DND-41 (cell line): ENCODE measurements around the gene NELFB.

Source experiments
- ATAC-seq: fragments of 200-7000 bp; cut with Tn5 transposase; 3 replicates; pipeline ENCODE4 v1.9.1; 2021; ENCODE audit warnings: low read depth; ENCODE audit not compliant: insufficient read depth
- DNase-seq: peaks from one replicate; pipeline ENCODE4 v3.0.0-alpha.2; 2020
- H2AFZ ChIP-seq: 2 replicates; pipeline ENCODE4 v1.6.0; 2012; ENCODE audit warnings: low read depth, low read length
- H3K27ac ChIP-seq: 2 replicates; pipeline ENCODE4 v1.5.1; 2012; ENCODE audit warnings: low read length, inconsistent platforms
- H3K27me3 ChIP-seq: fragments of 200-600 bp; sonication (generic); 2 replicates; pipeline ENCODE4 v1.6.0; 2012; ENCODE audit warnings: low read length, mild to moderate bottlenecking, inconsistent platforms; ENCODE audit not compliant: insufficient read depth, poor library complexity
- H3K36me3 ChIP-seq: 2 replicates; pipeline ENCODE4 v1.5.1; 2012; ENCODE audit warnings: low read length, inconsistent platforms; ENCODE audit not compliant: insufficient read depth
- H3K4me1 ChIP-seq: 2 replicates; pipeline ENCODE4 v1.5.1; 2012; ENCODE audit warnings: mild to moderate bottlenecking, low read length; ENCODE audit not compliant: insufficient read depth
- H3K4me2 ChIP-seq: 2 replicates; pipeline ENCODE4 v1.6.0; 2012; ENCODE audit warnings: mild to moderate bottlenecking, moderate library complexity, low read length, inconsistent platforms; ENCODE audit not compliant: insufficient read depth
- H3K4me3 ChIP-seq, 2 experiments: fragments of 200-600 bp in 1 of 2; shearing (Covaris generic) in 1 of 2; 2 replicates each; pipeline ENCODE4 v1.5.1; 2012 to 2016; ENCODE audit warnings: inconsistent platforms in 2 of 2, low read length in 2 of 2, mild to moderate bottlenecking in 2 of 2, low read depth in 1 of 2, moderate library complexity in 1 of 2
- H3K79me2 ChIP-seq: 2 replicates; pipeline ENCODE4 v1.6.0; 2012; ENCODE audit warnings: low read length, inconsistent platforms; ENCODE audit not compliant: insufficient read depth
- H3K9ac ChIP-seq: 2 replicates; pipeline ENCODE4 v1.6.0; 2012; ENCODE audit warnings: low read depth, mild to moderate bottlenecking, inconsistent platforms, low read length, moderate library complexity
- H3K9me3 ChIP-seq: 2 replicates; pipeline ENCODE4 v1.5.1; 2012; ENCODE audit warnings: low read length, moderate library complexity, mild to moderate bottlenecking, inconsistent platforms; ENCODE audit not compliant: insufficient read depth, severe bottlenecking
- H4K20me1 ChIP-seq: 2 replicates; pipeline ENCODE4 v1.6.0; 2012; ENCODE audit warnings: low read length; ENCODE audit not compliant: insufficient read depth
- EZH2 ChIP-seq: IDR thresholded peaks from 3 replicates; pipeline ENCODE4 v1.6.1; 2012; ENCODE audit warnings: borderline replicate concordance, low read depth, mild to moderate bottlenecking, moderate library complexity, low read length, inconsistent platforms; ENCODE audit not compliant: severe bottlenecking
- TF ChIP-seq, protein P1 (sequence below): IDR thresholded peaks from 2 replicates; pipeline ENCODE4 v1.5.1; 2012; ENCODE audit warnings: borderline replicate concordance, low read length, moderate library complexity, mild to moderate bottlenecking; ENCODE audit not compliant: poor library complexity, severe bottlenecking; ENCODE audit errors: extremely low read depth

NELFB gene

DNA sequence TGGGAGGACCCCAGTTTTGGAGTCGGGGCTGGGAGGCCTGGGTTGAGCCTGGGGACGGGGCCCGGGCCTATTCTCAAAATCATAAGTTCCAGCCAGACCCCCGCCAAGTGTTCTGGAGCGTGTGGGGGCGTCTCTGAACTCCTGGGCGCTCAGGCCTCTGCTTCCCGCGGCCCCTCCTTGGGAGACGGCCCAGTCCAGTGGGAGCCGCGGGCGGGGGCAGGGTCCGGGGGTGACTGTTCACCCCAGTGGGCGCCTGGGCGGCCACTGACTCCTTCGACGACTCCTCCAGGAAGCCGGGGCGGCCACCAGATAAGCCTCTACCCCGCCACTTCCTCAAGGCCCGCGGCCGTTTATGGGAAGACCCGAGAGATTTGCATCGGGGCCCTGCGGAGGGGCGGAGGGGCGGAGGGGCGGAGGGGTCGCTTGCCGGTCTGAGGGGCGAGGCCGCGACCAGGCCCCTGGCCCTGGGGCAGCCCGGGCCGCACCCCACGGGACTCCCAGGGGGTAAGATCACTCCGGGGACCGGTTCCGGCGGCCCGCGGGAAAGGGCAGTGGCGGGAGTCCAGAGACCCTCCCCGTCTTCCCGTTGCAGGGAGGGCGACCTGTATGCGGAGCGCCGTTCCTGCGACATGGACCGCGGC lies 23.1 kb downstream of the NELFB start:
- 0 out of 2 replicates have a peak, but pooled peaks cover 2% of the 10 kb centered on the region for H3K79me2 ChIP-seq
- DNase-seq (no peak), ATAC-seq (no peak)
- H3K9me3 ChIP-seq: no peaks in the 10 kb centered on the region
- H3K27me3 ChIP-seq: no peaks in the 10 kb centered on the region
- H4K20me1 ChIP-seq: peaks cover 13% of the 10 kb centered on the region
- no peak overlapping the region for H3K4me3 ChIP-seq
- no peak overlapping the region for H3K9ac ChIP-seq
- H2AFZ ChIP-seq: no peak overlapping the region
- H3K4me2 ChIP-seq: no peak overlapping the region
- TF ChIP-seq, protein P1, sequence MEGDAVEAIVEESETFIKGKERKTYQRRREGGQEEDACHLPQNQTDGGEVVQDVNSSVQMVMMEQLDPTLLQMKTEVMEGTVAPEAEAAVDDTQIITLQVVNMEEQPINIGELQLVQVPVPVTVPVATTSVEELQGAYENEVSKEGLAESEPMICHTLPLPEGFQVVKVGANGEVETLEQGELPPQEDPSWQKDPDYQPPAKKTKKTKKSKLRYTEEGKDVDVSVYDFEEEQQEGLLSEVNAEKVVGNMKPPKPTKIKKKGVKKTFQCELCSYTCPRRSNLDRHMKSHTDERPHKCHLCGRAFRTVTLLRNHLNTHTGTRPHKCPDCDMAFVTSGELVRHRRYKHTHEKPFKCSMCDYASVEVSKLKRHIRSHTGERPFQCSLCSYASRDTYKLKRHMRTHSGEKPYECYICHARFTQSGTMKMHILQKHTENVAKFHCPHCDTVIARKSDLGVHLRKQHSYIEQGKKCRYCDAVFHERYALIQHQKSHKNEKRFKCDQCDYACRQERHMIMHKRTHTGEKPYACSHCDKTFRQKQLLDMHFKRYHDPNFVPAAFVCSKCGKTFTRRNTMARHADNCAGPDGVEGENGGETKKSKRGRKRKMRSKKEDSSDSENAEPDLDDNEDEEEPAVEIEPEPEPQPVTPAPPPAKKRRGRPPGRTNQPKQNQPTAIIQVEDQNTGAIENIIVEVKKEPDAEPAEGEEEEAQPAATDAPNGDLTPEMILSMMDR: no peak
- no peak for TF ChIP-seq EZH2
- peaks cover 4% of the 10 kb centered on the region; the same call in 1 of the 2 replicates for H3K36me3 ChIP-seq
- no peak overlapping the region for H3K27ac ChIP-seq
- H3K4me1 ChIP-seq: no peaks in the 10 kb centered on the region

DNA sequence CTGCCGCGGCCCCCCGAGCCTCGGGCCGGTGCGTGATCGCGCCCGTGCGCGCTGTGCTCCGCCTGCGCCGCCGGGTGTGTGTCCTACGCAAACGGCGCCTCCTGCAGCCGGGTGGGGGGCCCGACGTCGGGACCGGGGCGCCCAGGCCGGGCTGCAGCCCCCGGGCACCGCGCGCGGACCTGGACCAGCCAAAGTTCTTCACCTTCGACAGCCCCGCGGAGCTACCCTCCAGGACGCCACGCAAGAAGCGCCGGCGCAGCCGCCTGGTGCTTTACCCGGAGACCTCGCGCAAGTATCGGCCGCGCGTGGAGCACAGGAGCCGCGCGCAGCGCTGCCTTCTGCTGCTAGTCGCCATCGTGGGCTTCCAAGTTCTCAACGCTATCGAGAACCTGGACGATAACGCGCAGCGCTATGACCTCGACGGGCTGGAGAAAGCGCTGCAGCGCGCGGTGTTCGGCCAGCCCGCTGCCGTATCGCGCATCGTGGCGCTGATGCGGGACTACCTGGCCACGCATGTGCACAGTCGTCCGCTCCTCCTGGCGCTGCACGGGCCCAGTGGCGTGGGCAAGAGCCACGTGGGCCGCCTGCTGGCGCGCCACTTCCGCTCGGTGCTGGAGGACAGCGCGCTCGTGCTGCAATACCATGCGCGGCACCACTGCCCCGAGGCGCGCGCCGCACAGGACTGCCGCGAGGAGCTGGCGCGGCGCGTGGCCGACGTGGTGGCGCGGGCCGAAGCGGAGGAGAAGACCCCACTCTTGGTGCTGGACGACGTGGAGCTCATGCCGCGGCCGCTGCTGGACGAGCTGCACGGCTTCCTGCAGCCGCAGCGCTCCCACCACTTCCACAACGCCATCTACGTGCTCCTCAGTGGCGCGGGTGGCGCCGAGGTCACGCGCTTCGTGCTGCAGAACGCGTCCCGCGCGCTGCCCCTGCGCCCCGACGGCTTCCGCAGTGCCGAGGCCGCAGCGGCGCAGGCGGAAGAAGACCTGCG lies 23.9 kb downstream of the NELFB start:
- no peak overlapping the region for H3K4me2 ChIP-seq
- H3K4me1 ChIP-seq: no peaks in the 10 kb centered on the region

DNA sequence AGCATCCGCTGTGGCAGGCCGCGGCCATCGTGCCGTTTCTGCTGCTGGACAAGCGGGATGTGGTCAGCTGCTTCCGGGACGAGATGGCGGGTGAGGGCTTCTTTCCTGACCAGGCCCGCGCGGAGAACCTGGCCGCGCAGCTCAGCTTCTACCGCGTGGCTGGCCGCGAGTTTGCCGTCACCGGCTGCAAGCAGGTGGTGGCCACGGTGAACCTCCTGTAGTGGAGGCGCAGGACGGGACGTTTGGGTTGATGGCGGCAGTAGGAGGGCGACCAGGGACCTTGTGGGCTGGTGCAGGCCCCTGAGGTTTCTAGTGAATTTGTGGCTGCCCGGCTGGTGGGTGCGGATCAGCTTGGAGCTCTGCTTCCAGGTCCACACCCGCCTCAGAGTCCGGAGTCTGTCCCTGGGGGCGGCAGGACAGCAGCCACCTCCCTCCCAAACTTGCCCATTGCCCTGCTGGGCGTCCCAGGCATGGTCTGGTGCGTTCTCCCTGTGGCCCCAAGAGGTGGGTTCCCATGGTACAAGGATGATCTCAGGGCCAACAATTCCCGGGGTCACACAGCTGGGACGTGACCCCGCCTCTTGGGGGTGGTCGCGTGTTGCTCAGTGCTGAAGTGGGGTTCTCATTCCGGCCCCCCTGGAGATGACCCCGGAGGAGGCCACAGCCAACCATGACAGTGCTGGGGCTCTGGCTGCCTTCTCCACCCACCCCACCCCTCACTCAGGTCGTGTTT lies 24.8 kb downstream of the NELFB start:
- H3K27me3 ChIP-seq: no peaks in the 10 kb centered on the region
- TF ChIP-seq, protein P1: no peak
- TF ChIP-seq EZH2: no peak
- ATAC-seq (no peak), DNase-seq (no peak)
- no peaks in the 10 kb centered on the region for H3K9me3 ChIP-seq
- no peak overlapping the region for H3K27ac ChIP-seq
- H3K79me2 ChIP-seq: no peaks in the 10 kb centered on the region
- H3K4me3 ChIP-seq: no peak overlapping the region
- no peaks in the 10 kb centered on the region for H3K4me1 ChIP-seq
- no peak overlapping the region for H3K4me2 ChIP-seq
- no peak overlapping the region for H3K9ac ChIP-seq
- H4K20me1 ChIP-seq: no peaks in the 10 kb centered on the region; the same call in 1 of the 2 replicates
- no peak overlapping the region for H2AFZ ChIP-seq
- H3K36me3 ChIP-seq: no peaks in the 10 kb centered on the region

More for the DNA sequence above, 23.9 kb downstream of the NELFB start:
- Histone ChIP-seq H3K4me3 (no peak overlapping the region), H3K27me3 (no peaks in the 10 kb centered on the region), H4K20me1 (peaks cover 8% of the 10 kb centered on the region), H3K9ac (no peak overlapping the region), H3K36me3 (no peaks in the 10 kb centered on the region), H3K79me2 (no peaks in the 10 kb centered on the region), H2AFZ (no peak overlapping the region), H3K9me3 (no peaks in the 10 kb centered on the region), H3K27ac (no peak overlapping the region)
- ATAC-seq (no peak), DNase-seq (no peak)
- TF ChIP-seq, protein P1: no peak
- TF ChIP-seq EZH2: no peak
